ENCODE data around the gene ANKRD52. TPM values are rescaled to one million over a fixed set of nuclear protein-coding genes. Genes with fewer than 3 reads are reported as not detected.

The ANKRD52 gene
- total and polyA plus RNA-seq, 2 donors (not counting 3 experiments of a cell fraction or from before 2014, with no cell fraction given) = 30.8 to 62.0 TPM

DNA sequence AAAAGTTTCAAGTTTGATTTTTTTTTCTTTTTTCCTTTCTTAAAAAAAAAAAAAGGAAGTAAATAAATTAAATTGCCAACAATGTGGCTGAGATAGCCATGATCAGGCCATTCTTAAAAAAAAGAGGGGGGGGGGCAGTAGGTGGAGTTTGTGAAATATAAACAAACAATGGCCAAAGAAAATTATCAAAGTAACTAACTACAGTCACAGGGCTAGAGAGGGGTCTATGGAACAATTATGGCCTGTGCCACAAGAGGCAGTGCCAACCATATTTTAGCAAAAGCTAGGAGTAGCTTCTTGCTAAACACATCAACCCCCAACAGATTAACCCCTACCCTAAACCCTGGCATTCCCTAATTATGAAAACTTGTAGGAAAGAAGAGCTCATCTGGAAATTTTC, 52.7 kb downstream of the ANKRD52 start:
- no peaks in the 10 kb centered on the region for H4K20me1 ChIP-seq (replicated peaks; ENCODE audit: control insufficient read depth, extremely low read depth, insufficient read depth, low read length)
- no peaks in the 10 kb centered on the region for H3K27me3 ChIP-seq (ENCODE audit: control insufficient read depth in 2 of 2, insufficient read depth in 2 of 2, low read length in 2 of 2)
- TF ChIP-seq, protein P1, sequence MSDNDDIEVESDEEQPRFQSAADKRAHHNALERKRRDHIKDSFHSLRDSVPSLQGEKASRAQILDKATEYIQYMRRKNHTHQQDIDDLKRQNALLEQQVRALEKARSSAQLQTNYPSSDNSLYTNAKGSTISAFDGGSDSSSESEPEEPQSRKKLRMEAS (IDR thresholded peaks at IDR 0.05; ENCODE audit: insufficient read depth, insufficient read length) = no peak
- TF ChIP-seq FOS (IDR thresholded peaks at IDR 0.05; ENCODE audit: borderline replicate concordance, insufficient read depth, low read length) (no peak), MYC (IDR thresholded peaks at IDR 0.05; ENCODE audit: low read depth, low read length) (no peak), JUN (IDR thresholded peaks at IDR 0.05; ENCODE audit: borderline replicate concordance, insufficient read depth, insufficient read length, low read depth) (no peak), POLR2AphosphoS5 (IDR thresholded peaks at IDR 0.05; ENCODE audit: insufficient read depth, low read depth, low read length) (no peak)
- TF ChIP-seq, protein P2, sequence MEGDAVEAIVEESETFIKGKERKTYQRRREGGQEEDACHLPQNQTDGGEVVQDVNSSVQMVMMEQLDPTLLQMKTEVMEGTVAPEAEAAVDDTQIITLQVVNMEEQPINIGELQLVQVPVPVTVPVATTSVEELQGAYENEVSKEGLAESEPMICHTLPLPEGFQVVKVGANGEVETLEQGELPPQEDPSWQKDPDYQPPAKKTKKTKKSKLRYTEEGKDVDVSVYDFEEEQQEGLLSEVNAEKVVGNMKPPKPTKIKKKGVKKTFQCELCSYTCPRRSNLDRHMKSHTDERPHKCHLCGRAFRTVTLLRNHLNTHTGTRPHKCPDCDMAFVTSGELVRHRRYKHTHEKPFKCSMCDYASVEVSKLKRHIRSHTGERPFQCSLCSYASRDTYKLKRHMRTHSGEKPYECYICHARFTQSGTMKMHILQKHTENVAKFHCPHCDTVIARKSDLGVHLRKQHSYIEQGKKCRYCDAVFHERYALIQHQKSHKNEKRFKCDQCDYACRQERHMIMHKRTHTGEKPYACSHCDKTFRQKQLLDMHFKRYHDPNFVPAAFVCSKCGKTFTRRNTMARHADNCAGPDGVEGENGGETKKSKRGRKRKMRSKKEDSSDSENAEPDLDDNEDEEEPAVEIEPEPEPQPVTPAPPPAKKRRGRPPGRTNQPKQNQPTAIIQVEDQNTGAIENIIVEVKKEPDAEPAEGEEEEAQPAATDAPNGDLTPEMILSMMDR (IDR thresholded peaks at IDR 0.05; ENCODE audit: extremely low read depth in 1 of 2, insufficient read depth in 1 of 2, low read depth in 1 of 2, low read length in 2 of 2) = peak in 1 of 2 donors; percentile 31
- no peaks in the 10 kb centered on the region for H3K79me2 ChIP-seq (ENCODE audit: control insufficient read depth, insufficient read depth, low read length)
- dilution Hi-C loops (cut with MboI; ENCODE audit: extremely low pct_ligation_motif_present, low sequenced_read_pairs) = no loop called here
- peaks cover 17% of the 10 kb centered on the region for H3K4me1 ChIP-seq (ENCODE audit: control insufficient read depth, extremely low read depth, insufficient read depth, low read length)
- DNase-seq (ENCODE audit: low read depth, low spot score) (peak; percentile 65), FAIRE-seq (no peak)
- intact Hi-C loops (cut with micrococcal nuclease) = no loop called here
- H3K9me1 ChIP-seq (replicated peaks; ENCODE audit: control insufficient read depth, extremely low read depth, insufficient read depth, low read length) = no peaks in the 10 kb centered on the region
- no peaks in the 10 kb centered on the region for H3K9me3 ChIP-seq (replicated peaks; ENCODE audit: control insufficient read depth, insufficient read depth, low read length)
- CTCF ChIA-PET = interaction anchor here (0.5 to 8.5 kb wide), 12 partner anchors 9 to 259 kb away, joined by 3 to 63 read pairs (median 6); partner anchors contain the start of genes ANKRD52, ESYT1, RNF41 and SMARCC2
- H3K4me3 ChIP-seq (replicated peaks in 1 of 3; ENCODE audit: insufficient read depth in 1 of 3, low read depth in 1 of 3, low read length in 3 of 3) = no peak overlapping the region
- BruUV-seq (replicated peaks) = no TSS peak
- H2AFZ ChIP-seq (ENCODE audit: low read depth, low read length) = no peak overlapping the region
- H3K27ac ChIP-seq (ENCODE audit: insufficient read depth, low read depth, low read length) = no peak overlapping the region
- H3K4me2 ChIP-seq (ENCODE audit: insufficient read depth, low read length) = no peak overlapping the region
- POLR2A ChIA-PET = interaction anchor here (1.4 to 2.8 kb wide), 2 partner anchors 16 to 87 kb away, joined by 3 to 12 read pairs; partner anchors contain the start of genes RNF41 and ZC3H10
- no peak overlapping the region for H3K9ac ChIP-seq (replicated peaks; ENCODE audit: extremely low read depth, insufficient read depth, low read length)
- H3K36me3 ChIP-seq (ENCODE audit: control insufficient read depth in 2 of 2, extremely low read depth in 1 of 2, insufficient read depth in 2 of 2, low read length in 2 of 2) = peaks cover 12 to 38% of the 10 kb centered on the region in 2 experiments
